ENCODE data around the gene CD27. TPM values are rescaled to one million over a fixed set of nuclear protein-coding genes. Genes with fewer than 3 reads are reported as not detected.

CD27 gene
- total RNA-seq (2022) (not detected in 2 replicates), Bru-seq, nascent RNA (percentile 7 among the genes with signal in this experiment), BruChase-seq, experiment 1, labeled RNA remaining after a 6-hour chase (percentile 3 among the genes with signal in this experiment), BruChase-seq, experiment 2, labeled RNA remaining after a 2-hour chase (percentile 7 among the genes with signal in this experiment)
- long read RNA-seq: 0 reads

DNA sequence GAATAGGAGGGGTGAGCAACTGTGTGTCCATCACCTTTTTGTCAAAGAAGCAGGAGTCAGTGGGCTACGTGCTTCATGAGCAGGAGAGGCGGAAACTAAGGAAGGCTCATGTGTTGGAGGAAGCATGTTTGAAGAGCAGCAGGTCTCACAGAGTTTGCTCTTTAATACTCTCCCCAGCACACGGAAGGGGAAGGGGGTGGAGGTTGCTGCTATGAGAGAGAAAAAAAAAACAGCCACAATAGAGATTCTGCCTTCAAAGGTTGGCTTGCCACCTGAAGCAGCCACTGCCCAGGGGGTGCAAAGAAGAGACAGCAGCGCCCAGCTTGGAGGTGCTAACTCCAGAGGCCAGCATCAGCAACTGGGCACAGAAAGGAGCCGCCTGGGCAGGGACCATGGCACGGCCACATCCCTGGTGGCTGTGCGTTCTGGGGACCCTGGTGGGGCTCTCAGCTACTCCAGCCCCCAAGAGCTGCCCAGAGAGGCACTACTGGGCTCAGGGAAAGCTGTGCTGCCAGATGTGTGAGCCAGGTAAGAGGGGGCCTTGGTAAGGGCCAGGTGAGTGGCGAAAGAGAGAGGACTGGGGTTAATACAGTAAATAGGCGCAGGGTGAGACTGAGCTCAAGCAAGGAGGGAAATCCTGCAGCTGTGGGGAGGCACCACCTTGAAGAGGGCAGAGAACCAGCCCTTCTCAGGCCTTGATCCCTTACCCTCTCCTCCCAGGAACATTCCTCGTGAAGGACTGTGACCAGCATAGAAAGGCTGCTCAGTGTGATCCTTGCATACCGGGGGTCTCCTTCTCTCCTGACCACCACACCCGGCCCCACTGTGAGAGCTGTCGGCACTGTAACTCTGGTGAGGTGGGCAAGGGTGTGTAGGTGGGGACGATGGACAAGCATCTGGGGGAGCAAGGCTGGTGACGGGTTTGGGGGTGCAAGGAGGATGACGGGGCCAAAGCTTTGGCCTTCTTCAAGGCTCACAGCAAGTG is at the start of gene CD27:
TSS of gene CD27 (plus strand) at position 252 of the 985 bp plus-strand sequence. CDS start at position 393, 141 bp downstream.
- H3K27ac Mint-ChIP-seq (ENCODE audit: unreplicated experiment): no peak within 1 kb of the TSS
- TF ChIP-seq, protein P1, sequence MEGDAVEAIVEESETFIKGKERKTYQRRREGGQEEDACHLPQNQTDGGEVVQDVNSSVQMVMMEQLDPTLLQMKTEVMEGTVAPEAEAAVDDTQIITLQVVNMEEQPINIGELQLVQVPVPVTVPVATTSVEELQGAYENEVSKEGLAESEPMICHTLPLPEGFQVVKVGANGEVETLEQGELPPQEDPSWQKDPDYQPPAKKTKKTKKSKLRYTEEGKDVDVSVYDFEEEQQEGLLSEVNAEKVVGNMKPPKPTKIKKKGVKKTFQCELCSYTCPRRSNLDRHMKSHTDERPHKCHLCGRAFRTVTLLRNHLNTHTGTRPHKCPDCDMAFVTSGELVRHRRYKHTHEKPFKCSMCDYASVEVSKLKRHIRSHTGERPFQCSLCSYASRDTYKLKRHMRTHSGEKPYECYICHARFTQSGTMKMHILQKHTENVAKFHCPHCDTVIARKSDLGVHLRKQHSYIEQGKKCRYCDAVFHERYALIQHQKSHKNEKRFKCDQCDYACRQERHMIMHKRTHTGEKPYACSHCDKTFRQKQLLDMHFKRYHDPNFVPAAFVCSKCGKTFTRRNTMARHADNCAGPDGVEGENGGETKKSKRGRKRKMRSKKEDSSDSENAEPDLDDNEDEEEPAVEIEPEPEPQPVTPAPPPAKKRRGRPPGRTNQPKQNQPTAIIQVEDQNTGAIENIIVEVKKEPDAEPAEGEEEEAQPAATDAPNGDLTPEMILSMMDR (IDR thresholded peaks at IDR 0.05; ENCODE audit: unreplicated experiment): no peak
- no peak for DNase-seq
- no peak within 1 kb of the TSS for H3K4me3 Mint-ChIP-seq (ENCODE audit: low read depth, unreplicated experiment)
- no peaks in the 10 kb centered on the region for H3K27me3 Mint-ChIP-seq (ENCODE audit: unreplicated experiment)
- CTCF ChIA-PET: no interaction called here
- peaks cover 15% of the 10 kb centered on the region for H3K36me3 Mint-ChIP-seq (ENCODE audit: insufficient read depth, unreplicated experiment)
- no peaks in the 10 kb centered on the region for H3K4me1 Mint-ChIP-seq (ENCODE audit: low read depth, unreplicated experiment)
- intact Hi-C loops (cut with micrococcal nuclease; ENCODE audit: unreplicated experiment): no loop called here
- no TSS peak for BruUV-seq (replicated peaks)
- no peaks in the 10 kb centered on the region for H3K9me3 Mint-ChIP-seq (ENCODE audit: low read depth, unreplicated experiment)

DNA sequence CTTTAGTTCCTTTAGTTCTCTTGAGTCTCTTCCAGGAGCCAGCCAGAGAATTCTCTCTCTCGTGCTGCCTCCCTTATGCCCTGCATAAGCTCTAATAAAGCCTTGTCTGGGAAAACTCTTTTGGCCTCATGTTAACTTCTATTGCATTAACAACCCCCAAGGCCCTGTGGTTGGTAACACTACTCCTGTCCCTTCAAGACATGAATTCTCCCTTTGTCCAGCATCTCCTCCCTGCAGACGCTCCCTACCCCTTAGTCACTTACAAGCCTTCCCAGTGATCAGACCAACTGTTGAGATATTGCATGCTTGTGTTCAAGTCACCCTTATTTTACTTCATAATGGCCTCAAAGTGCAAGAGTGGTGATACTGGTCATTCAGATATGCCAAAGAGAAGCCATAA is 48.7 kb upstream of the CD27 start:
- H3K36me3 Mint-ChIP-seq (ENCODE audit: insufficient read depth, unreplicated experiment): peaks cover 52% of the 10 kb centered on the region
- DNase-seq: no peak
- H3K9me3 Mint-ChIP-seq (ENCODE audit: low read depth, unreplicated experiment): no peaks in the 10 kb centered on the region
- CTCF ChIA-PET: no interaction called here
- no TSS peak for BruUV-seq (replicated peaks)
- no peak overlapping the region for H3K27ac Mint-ChIP-seq (ENCODE audit: unreplicated experiment)
- TF ChIP-seq, protein P1 (IDR thresholded peaks at IDR 0.05; ENCODE audit: unreplicated experiment): no peak
- no peak overlapping the region for H3K4me3 Mint-ChIP-seq (ENCODE audit: low read depth, unreplicated experiment)
- H3K4me1 Mint-ChIP-seq (ENCODE audit: low read depth, unreplicated experiment): peaks cover 12% of the 10 kb centered on the region
- intact Hi-C loops (cut with micrococcal nuclease; ENCODE audit: unreplicated experiment): no loop called here
- no peaks in the 10 kb centered on the region for H3K27me3 Mint-ChIP-seq (ENCODE audit: unreplicated experiment)

DNA sequence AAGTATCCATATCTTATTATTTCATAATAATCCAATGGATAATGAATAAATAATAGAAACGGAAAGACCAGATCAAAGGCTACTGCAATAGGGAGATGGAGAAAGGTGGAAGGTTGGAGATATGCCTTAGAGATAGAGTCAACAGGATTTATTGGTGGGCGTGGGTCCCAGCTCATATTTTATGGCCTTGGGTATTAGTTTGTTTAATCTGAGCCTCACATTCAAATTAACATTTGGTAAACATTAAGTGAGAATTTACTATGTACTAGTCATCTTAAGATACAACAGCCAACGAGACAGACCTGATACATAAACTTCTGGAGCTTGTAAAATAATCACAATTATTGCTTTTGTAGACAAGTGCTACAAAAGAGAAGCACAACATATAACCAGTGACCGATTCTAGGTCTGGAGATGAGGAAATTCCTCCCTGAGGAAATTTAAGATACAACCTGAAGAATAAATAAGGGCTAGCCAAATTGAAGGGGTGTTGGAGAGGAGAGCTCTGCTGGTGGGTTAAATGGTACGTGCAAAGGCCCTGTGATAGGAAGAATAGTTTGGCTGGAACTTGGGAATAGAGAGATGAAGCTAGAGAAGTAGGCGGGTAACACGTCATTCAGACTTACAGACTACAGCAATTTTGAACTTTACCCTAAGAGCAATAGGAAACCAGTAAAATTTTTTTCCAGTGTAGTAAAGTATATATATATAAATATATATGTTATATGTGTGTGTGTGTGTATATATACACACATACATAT is 44.7 kb upstream of the CD27 start:
- TF ChIP-seq, protein P1 (IDR thresholded peaks at IDR 0.05; ENCODE audit: unreplicated experiment): no peak
- Mint-ChIP-seq H3K9me3 (ENCODE audit: low read depth, unreplicated experiment) (no peaks in the 10 kb centered on the region), H3K36me3 (ENCODE audit: insufficient read depth, unreplicated experiment) (peaks cover 32% of the 10 kb centered on the region), H3K4me3 (ENCODE audit: low read depth, unreplicated experiment) (no peak overlapping the region), H3K27me3 (ENCODE audit: unreplicated experiment) (no peaks in the 10 kb centered on the region), H3K27ac (ENCODE audit: unreplicated experiment) (no peak overlapping the region), H3K4me1 (ENCODE audit: low read depth, unreplicated experiment) (no peaks in the 10 kb centered on the region)
- CTCF ChIA-PET: no interaction called here
- intact Hi-C loops (cut with micrococcal nuclease; ENCODE audit: unreplicated experiment): no loop called here
- no TSS peak for BruUV-seq (replicated peaks)
- DNase-seq: no peak

DNA sequence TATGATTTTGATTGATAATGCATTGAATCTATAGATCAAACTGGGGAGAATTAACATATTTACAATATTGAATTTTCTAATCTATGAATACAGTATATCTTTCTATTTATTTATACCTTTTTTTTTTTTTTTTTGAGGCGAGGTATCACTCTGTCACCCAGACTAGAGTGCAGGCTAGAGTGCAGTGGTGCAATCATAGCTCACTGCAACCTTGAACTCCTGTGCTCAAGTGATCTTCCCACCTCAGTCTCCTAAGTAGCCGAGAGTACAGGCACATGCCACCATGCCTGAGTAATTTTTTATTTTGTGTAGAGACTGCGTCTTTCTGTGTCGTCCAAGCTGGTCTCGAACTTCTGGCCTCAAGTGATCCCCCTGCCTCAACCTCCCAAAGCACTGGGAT is 40.4 kb upstream of the CD27 start:
- Mint-ChIP-seq H3K4me1 (ENCODE audit: low read depth, unreplicated experiment) (no peaks in the 10 kb centered on the region), H3K27me3 (ENCODE audit: unreplicated experiment) (no peaks in the 10 kb centered on the region), H3K9me3 (ENCODE audit: low read depth, unreplicated experiment) (peaks cover 3% of the 10 kb centered on the region), H3K4me3 (ENCODE audit: low read depth, unreplicated experiment) (no peak overlapping the region), H3K27ac (ENCODE audit: unreplicated experiment) (no peak overlapping the region), H3K36me3 (ENCODE audit: insufficient read depth, unreplicated experiment) (peaks cover 11% of the 10 kb centered on the region)
- CTCF ChIA-PET: interaction anchor here (0.6 to 0.8 kb wide), 3 partner anchors 16 to 81 kb away, joined by 3 to 5 read pairs (median 3); no protein-coding TSS in a partner anchor
- intact Hi-C loops (cut with micrococcal nuclease; ENCODE audit: unreplicated experiment): no loop called here
- BruUV-seq (replicated peaks): no TSS peak
- TF ChIP-seq, protein P1 (IDR thresholded peaks at IDR 0.05; ENCODE audit: unreplicated experiment): no peak
- DNase-seq: no peak
